Gastroesophageal sphincter (tissue), 3 donors: ENCODE data around the gene KCNQ1OT1.

Source experiments
- EP300 ChIP-seq: sonication (generic); formaldehyde crosslinking; IDR thresholded peaks from one replicate; pipeline ENCODE4 v1.6.1; 2017; ENCODE audit warnings: antibody characterized with exemption, mild to moderate bottlenecking
- POLR2A ChIP-seq, 2 donors: fragments of 450-650 bp; IDR thresholded peaks; one replicate each; pipeline ENCODE4 v1.6.1; 2017; ENCODE audit warnings: antibody characterized with exemption in 2 of 2, mild to moderate bottlenecking in 2 of 2, moderate library complexity in 1 of 2
- POLR2AphosphoS5 ChIP-seq: sonication (generic); formaldehyde crosslinking; IDR thresholded peaks from one replicate; pipeline ENCODE4 v1.6.1; 2017; ENCODE audit warnings: antibody characterized with exemption
- TF ChIP-seq, protein P1 (sequence below), 4 experiments: fragments of 200-600 bp in 2 of 4; fragments of 450-650 bp in 2 of 4; sonication (generic) in 1 of 4; IDR thresholded peaks; one replicate each; pipeline ENCODE4 v1.5.1; 2017 to 2019; ENCODE audit warnings: antibody characterized with exemption in 4 of 4, mild to moderate bottlenecking in 2 of 4, moderate library complexity in 2 of 4

DNA sequence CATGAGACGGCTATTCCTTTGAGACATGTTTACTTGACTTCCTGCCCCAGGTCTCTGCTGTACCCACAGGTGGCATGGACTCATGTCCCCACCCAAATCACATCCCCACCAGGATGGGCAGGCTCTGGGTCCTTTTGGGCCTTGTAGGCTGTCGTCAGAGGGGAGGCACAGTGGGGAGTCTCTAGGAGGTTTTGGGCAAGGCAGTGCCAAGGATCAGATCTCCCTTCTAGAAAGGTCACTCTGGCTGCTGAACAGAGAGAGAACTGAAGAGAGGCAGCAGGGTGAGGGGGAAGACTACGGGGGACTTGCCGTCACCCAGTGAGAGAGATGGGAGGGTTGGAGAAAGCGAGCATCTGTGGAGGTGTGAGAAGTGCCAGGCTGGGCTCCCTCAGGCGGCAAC is 4.6 kb upstream of the KCNQ1OT1 start:
- TF ChIP-seq, protein P1, sequence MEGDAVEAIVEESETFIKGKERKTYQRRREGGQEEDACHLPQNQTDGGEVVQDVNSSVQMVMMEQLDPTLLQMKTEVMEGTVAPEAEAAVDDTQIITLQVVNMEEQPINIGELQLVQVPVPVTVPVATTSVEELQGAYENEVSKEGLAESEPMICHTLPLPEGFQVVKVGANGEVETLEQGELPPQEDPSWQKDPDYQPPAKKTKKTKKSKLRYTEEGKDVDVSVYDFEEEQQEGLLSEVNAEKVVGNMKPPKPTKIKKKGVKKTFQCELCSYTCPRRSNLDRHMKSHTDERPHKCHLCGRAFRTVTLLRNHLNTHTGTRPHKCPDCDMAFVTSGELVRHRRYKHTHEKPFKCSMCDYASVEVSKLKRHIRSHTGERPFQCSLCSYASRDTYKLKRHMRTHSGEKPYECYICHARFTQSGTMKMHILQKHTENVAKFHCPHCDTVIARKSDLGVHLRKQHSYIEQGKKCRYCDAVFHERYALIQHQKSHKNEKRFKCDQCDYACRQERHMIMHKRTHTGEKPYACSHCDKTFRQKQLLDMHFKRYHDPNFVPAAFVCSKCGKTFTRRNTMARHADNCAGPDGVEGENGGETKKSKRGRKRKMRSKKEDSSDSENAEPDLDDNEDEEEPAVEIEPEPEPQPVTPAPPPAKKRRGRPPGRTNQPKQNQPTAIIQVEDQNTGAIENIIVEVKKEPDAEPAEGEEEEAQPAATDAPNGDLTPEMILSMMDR (IDR thresholded peaks at IDR 0.05) = no peak
- no peak for TF ChIP-seq POLR2AphosphoS5
- TF ChIP-seq POLR2A (IDR thresholded peaks at IDR 0.05) = no peak
- TF ChIP-seq EP300 = no peak
